NCI-H2196 (cell line): ENCODE data around the gene TNFRSF8.
"Not testable (repeated sequence)": the region's sequence is repeated elsewhere in the genome, so short reads cannot be mapped to it uniquely, and the experiment has no call there.

Experiments
- DNase-seq: peaks from one replicate; lab custom pipeline; 2025; ENCODE audit not compliant: unreplicated experiment; lab: John Stamatoyannopoulos, UW

TNFRSF8 gene

DNA sequence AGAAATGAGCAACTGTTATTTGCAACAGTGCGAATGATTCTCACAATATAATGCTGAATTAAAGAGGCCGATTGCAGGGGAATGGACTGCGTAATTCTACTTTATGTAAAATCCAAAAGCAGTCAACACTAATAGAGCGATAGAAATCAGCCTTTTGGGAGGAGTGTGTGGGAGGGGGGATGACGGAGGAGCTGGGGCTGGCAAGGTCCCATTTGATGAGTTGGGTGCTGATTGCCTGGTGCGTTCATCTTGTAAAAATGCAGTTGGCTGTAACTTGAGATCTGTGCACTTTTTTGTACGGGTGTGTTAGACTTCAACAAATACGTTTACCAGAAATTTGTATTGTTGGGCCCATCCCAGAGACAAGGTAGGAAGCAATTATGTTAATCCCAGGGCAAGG lies 20.7 kb downstream of the TNFRSF8 start:
- no peak for DNase-seq

- no peak for DNase-seq
Measured at GRCh38 chr1:12085643-12086260, 22.6 kb downstream of the TNFRSF8 start.

- no peak for DNase-seq
Measured at GRCh38 chr1:12087797-12088314, 24.8 kb downstream of the TNFRSF8 start.

DNA sequence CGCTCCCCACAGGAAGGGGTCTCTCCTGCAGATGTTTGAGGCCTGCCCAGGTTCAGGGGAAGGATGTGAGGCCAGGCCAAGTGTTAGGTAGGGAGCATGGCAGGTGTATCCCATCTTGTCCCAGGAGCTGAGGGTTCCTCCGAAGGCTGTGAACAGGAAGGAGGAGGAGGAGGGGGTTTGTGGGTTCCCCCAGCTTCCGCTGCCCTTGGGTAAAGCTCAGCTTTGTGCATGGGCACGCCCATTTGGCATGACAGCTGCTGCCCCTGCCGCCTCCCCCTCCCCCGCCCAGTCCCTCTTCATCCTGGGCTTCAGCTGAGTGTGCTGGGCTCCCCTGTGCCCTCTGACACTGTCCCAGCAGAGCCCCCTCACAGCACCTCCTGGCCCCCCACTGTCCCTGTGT lies 25.5 kb downstream of the TNFRSF8 start:
- DNase-seq = no peak

DNA sequence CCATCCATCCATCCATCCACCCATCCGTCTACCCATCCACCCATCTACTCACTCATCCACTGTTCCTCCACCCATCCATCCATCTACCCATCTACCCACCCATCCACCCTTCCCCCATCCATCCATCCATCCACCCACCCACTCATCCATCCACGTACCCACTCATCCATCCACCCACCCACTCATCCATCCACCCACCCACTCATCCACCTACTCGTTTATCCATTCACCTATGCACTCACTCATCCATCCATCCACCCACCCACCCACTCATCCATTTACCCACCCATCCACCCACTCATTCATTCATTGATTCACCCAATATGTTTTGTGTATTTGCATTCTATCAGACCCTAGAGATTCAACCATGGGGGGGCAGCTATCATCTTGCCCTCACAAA lies 27.2 kb downstream of the TNFRSF8 start:
- DNase-seq = no peak

- DNase-seq = no peak
Measured at GRCh38 chr1:12091191-12091590, 28.1 kb downstream of the TNFRSF8 start.

GRCh38 chr1:12094180-12094579 lies 31.1 kb downstream of the TNFRSF8 start:
- DNase-seq = no peak

- no peak for DNase-seq
Measured at GRCh38 chr1:12095452-12096263, 32.6 kb downstream of the TNFRSF8 start.

GRCh38 chr1:12096615-12097014 lies 33.5 kb downstream of the TNFRSF8 start:
- DNase-seq = no peak

DNA sequence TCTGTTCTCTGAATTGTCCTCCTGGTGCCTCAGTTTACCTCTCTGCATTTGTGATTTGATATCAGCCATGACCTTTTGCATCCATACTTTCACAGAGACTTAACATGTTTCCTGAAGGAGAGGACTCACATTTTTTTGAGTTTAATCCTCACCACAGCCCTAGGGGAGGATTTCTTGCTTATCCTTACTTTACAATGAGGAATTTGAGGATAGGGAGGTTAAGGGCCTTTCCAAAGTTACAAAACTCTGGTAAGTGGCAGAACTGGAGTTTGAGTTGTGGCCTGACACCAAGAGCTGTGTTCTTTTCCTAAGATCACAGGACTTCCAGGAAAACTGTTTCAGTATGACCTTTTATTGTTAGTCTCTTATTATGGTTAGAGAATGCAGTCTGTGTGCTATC lies 34.2 kb downstream of the TNFRSF8 start:
- DNase-seq = no peak

- DNase-seq = no peak
Measured at GRCh38 chr1:12098786-12099185, 35.7 kb downstream of the TNFRSF8 start.

DNA sequence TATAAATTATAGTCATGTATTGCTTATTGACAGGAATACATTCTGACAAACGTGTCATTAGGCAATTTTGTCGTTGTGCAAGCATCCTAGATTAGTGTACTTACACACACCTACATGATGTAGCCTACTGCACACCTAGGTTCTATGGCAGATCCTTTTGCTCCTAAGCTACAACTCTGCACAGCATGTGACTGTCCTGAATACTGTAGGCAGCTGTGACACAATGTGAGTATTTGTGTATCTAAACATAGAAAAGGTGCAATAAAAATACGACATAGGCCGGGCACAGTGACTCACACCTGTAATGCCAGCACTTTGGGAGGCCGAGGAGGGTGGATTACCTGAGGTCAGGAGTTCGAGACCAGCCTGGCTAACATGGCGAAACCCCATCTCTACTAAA lies 36.5 kb downstream of the TNFRSF8 start:
- DNase-seq = no peak

- no peak for DNase-seq
Measured at GRCh38 chr1:12100071-12100470, 37.0 kb downstream of the TNFRSF8 start.

DNA sequence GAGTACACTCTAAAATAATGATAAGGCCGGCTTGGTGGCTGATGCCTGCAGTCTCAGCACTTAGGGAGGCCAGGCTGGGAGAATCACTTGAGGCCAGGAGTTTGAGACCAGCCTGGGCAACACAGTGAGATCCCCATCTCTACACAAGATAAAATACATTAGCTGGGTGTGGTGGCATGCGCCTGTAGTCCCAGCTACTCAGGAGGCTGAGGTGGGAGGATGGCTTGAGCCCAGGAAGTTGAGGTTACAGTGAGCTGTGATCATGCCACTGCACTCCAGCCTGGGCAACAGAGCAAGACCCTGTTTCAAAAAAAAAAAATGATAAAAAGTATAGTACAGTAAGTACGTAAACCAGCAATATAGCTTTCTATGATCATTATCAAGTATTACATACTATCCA lies 38.0 kb downstream of the TNFRSF8 start:
- not testable (repeated sequence) for DNase-seq

- DNase-seq = no peak
Measured at GRCh38 chr1:12102066-12102465, 39.0 kb downstream of the TNFRSF8 start.

DNA sequence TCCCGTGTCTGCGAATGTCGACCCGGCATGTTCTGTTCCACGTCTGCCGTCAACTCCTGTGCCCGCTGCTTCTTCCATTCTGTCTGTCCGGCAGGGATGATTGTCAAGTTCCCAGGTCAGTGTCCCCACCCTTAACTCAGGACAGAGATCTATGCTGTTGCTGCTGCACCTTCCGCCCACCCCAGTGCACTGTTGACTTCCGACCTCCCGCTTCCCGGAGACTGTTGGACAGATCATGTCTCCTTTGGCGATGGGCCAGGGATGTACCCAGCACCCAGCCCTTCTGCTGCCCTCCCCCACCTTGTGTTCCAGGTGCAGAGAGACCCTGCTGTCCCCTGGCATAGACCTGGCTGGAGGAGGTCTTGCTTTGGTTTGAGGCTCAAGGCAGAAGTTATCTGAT lies 41.3 kb downstream of the TNFRSF8 start:
- DNase-seq = no peak

DNA sequence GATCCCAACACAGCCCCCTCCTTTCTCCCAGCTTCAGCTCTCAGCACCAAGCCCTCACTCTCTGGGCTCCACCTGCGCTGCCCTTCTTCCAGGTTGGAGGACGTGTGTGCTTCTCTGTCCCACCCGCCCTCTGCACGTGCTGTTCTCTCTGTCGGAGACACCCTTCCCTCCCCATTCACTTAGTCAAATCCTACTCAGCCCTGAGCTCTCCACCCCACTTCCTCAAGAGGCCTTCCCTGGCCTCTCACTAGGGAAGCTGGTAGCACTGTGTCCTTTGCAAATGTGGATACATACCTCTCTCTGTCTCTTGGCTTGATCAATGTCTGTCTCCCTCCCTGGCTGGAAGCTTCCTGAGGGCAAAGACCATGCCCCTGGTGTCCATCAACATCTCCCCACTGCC lies 43.0 kb downstream of the TNFRSF8 start:
- DNase-seq = no peak

- not testable (repeated sequence) for DNase-seq
Measured at GRCh38 chr1:12106861-12107260, 43.8 kb downstream of the TNFRSF8 start.

- DNase-seq = no peak
Measured at GRCh38 chr1:12107718-12108117, 44.6 kb downstream of the TNFRSF8 start.

DNA sequence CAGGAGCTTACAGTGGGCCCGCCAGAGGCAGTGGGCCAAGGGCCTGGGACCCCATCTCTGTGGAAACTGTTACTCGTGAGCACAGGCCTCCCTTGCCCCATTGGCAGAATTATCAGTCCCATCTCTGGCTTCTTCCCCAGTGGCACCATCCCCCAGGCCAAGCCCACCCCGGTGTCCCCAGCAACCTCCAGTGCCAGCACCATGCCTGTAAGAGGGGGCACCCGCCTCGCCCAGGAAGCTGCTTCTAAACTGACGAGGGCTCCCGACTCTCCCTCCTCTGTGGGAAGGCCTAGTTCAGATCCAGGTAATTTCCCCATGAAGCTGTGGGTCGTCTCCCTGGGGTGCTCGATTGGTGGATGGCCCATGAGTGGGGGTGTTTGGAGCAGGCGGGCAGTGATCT lies 46.8 kb downstream of the TNFRSF8 start:
- DNase-seq = no peak

GRCh38 chr1:12111741-12112140 lies 48.6 kb downstream of the TNFRSF8 start:
- no peak for DNase-seq

- DNase-seq = no peak
Measured at GRCh38 chr1:12112711-12113161, 49.6 kb downstream of the TNFRSF8 start.
